SU-DHL-6 (cell line): Measurements from ENCODE around the gene SP110.
A peak's percentile ranks its signal among the peaks of the same experiment; 100 is the strongest.
"Not testable (repeated sequence)": the region's sequence is repeated elsewhere in the genome, so short reads cannot be mapped to it uniquely, and the experiment has no call there.

Experiments
- H2AFZ ChIP-seq: fragments of 200-600 bp; sonication (generic); 2 replicates; pipeline ENCODE4 v1.6.1; 2014; ENCODE audit warnings: low read depth, mild to moderate bottlenecking, moderate library complexity, mixed read lengths, antibody characterized with exemption, low read length; ENCODE audit not compliant: severe bottlenecking
- H3F3A ChIP-seq: fragments of 200-600 bp; shearing (Covaris generic); 2 replicates; pipeline ENCODE4 v1.6.0; 2016; ENCODE audit warnings: antibody characterized with exemption, mild to moderate bottlenecking; ENCODE audit not compliant: insufficient read depth
- H3K27ac ChIP-seq: fragments of 200-600 bp; sonication (generic); 2 replicates; pipeline ENCODE4 v1.5.1; 2016; ENCODE audit warnings: low read depth, mild to moderate bottlenecking, low read length, moderate library complexity, mixed read lengths
- H3K27me3 ChIP-seq: fragments of 200-600 bp; sonication (generic), shearing (Covaris generic); 2 replicates; pipeline ENCODE4 v1.6.0; 2014; ENCODE audit warnings: mild to moderate bottlenecking, low read length
- H3K36me3 ChIP-seq: fragments of 200-600 bp; sonication (generic); 2 replicates; pipeline ENCODE4 v1.6.1; 2014; ENCODE audit warnings: mild to moderate bottlenecking, low read length, mixed read lengths
- H3K4me2 ChIP-seq: fragments of 300-600, 200-600 bp; shearing (Covaris generic), sonication (generic); 2 replicates; pipeline ENCODE4 v1.6.0; 2014; ENCODE audit warnings: low read length, low read depth, mild to moderate bottlenecking; ENCODE audit not compliant: poor library complexity, severe bottlenecking
- H3K4me3 ChIP-seq: fragments of 200-600 bp; sonication (generic); 2 replicates; pipeline ENCODE4 v1.5.1; 2014; ENCODE audit warnings: antibody characterized with exemption, low read length, mild to moderate bottlenecking, mixed read lengths; ENCODE audit not compliant: insufficient read depth, poor library complexity, severe bottlenecking
- H3K79me2 ChIP-seq: fragments of 200-600 bp; sonication (generic); 2 replicates; pipeline ENCODE4 v1.6.1; 2014; ENCODE audit warnings: mild to moderate bottlenecking, low read length, moderate library complexity; ENCODE audit not compliant: insufficient read depth
- H3K9ac ChIP-seq: fragments of 200-600 bp; sonication (generic); 2 replicates; pipeline ENCODE4 v1.7.0; 2014; ENCODE audit warnings: mild to moderate bottlenecking, low read length
- H3K9me2 ChIP-seq: fragments of 200-600 bp; sonication (generic); replicated peaks from 2 replicates; pipeline ENCODE4 v1.6.1; 2014; ENCODE audit warnings: low read length; ENCODE audit not compliant: insufficient read depth
- H3K9me3 ChIP-seq: fragments of 200-600 bp; sonication (generic); 2 replicates; pipeline ENCODE4 v1.6.1; 2014; ENCODE audit warnings: low read length, mixed read lengths; ENCODE audit not compliant: insufficient read depth
- H4K20me1 ChIP-seq: fragments of 200-600 bp; sonication (generic); 2 replicates; pipeline ENCODE4 v1.6.1; 2014; ENCODE audit warnings: low read depth, mild to moderate bottlenecking, antibody characterized with exemption, low read length, moderate library complexity, mixed read lengths
- CTCF ChIP-seq: fragments of 200-600 bp; sonication (generic); IDR thresholded peaks from one replicate; pipeline ENCODE4 v1.5.1; 2017; ENCODE audit warnings: antibody characterized with exemption, mild to moderate bottlenecking, low read length, moderate library complexity; ENCODE audit not compliant: insufficient read depth, poor library complexity, severe bottlenecking
- EZH2phosphoT487 ChIP-seq: fragments of 200-600 bp; sonication (generic), shearing (Covaris generic); conservative IDR thresholded peaks from 2 replicates; pipeline ENCODE4 v1.6.1; 2018; ENCODE audit warnings: mild to moderate bottlenecking, antibody characterized with exemption, low read length, moderate library complexity, mixed read lengths

SP110 gene

GRCh38 chr2:230124757-230125431 is 94.9 kb downstream of the SP110 start:
- no peaks in the 10 kb centered on the region for H3K36me3 ChIP-seq
- peak overlapping the region; percentile 18 for H3K4me2 ChIP-seq
- H3K9ac ChIP-seq: no peak overlapping the region
- H3K79me2 ChIP-seq: no peaks in the 10 kb centered on the region
- no peaks in the 10 kb centered on the region for H3K27me3 ChIP-seq
- H3K9me3 ChIP-seq: no peaks in the 10 kb centered on the region
- no peaks in the 10 kb centered on the region for H3K9me2 ChIP-seq
- TF ChIP-seq CTCF (no peak), EZH2phosphoT487 (no peak)
- no peak overlapping the region for H3K4me3 ChIP-seq
- peak overlapping the region; percentile 79 for H2AFZ ChIP-seq
- no peak overlapping the region for H3K27ac ChIP-seq
- no peaks in the 10 kb centered on the region for H3F3A ChIP-seq
- no peaks in the 10 kb centered on the region for H4K20me1 ChIP-seq

GRCh38 chr2:230124235-230124634 is 95.5 kb downstream of the SP110 start:
- Histone ChIP-seq H3K4me2 (no peak overlapping the region), H3F3A (no peaks in the 10 kb centered on the region), H2AFZ (no peak overlapping the region), H3K36me3 (no peaks in the 10 kb centered on the region), H3K4me3 (no peak overlapping the region), H3K27ac (no peak overlapping the region), H3K9ac (no peak overlapping the region), H3K27me3 (no peaks in the 10 kb centered on the region), H3K79me2 (no peaks in the 10 kb centered on the region), H3K9me2 (no peaks in the 10 kb centered on the region), H3K9me3 (no peaks in the 10 kb centered on the region), H4K20me1 (no peaks in the 10 kb centered on the region)
- TF ChIP-seq CTCF: no peak
- no peak for TF ChIP-seq EZH2phosphoT487

- not testable (repeated sequence) for H3K9ac ChIP-seq, H3K36me3 ChIP-seq, H3F3A ChIP-seq, H4K20me1 ChIP-seq, H3K4me2 ChIP-seq, H3K79me2 ChIP-seq, H2AFZ ChIP-seq, H3K27me3 ChIP-seq, H3K4me3 ChIP-seq, H3K9me3 ChIP-seq, H3K27ac ChIP-seq, H3K9me2 ChIP-seq
Observed at GRCh38 chr2:230120376-230120775, 99.4 kb downstream of the SP110 start.

- H3K4me3 ChIP-seq, H3K4me2 ChIP-seq, H3K9ac ChIP-seq, H3K79me2 ChIP-seq, H2AFZ ChIP-seq, H3K27me3 ChIP-seq, H3K9me2 ChIP-seq, H3K9me3 ChIP-seq, H4K20me1 ChIP-seq, H3K27ac ChIP-seq, H3F3A ChIP-seq, H3K36me3 ChIP-seq: not testable (repeated sequence)
Observed at GRCh38 chr2:230119827-230120226, 100.0 kb downstream of the SP110 start.
